SU-DHL-6 (cell line): ENCODE data around the gene GRAMD1A.

ENCODE experiments used
- H2AFZ ChIP-seq: fragments of 200-600 bp; sonication (generic); 2 replicates; pipeline ENCODE4 v1.6.1; 2014; ENCODE audit warnings: low read depth, mild to moderate bottlenecking, moderate library complexity, mixed read lengths, antibody characterized with exemption, low read length; ENCODE audit not compliant: severe bottlenecking
- H3F3A ChIP-seq: fragments of 200-600 bp; shearing (Covaris generic); 2 replicates; pipeline ENCODE4 v1.6.0; 2016; ENCODE audit warnings: antibody characterized with exemption, mild to moderate bottlenecking; ENCODE audit not compliant: insufficient read depth
- H3K27ac ChIP-seq: fragments of 200-600 bp; sonication (generic); 2 replicates; pipeline ENCODE4 v1.5.1; 2016; ENCODE audit warnings: low read depth, mild to moderate bottlenecking, low read length, moderate library complexity, mixed read lengths
- H3K27me3 ChIP-seq: fragments of 200-600 bp; sonication (generic), shearing (Covaris generic); 2 replicates; pipeline ENCODE4 v1.6.0; 2014; ENCODE audit warnings: mild to moderate bottlenecking, low read length
- H3K36me3 ChIP-seq: fragments of 200-600 bp; sonication (generic); 2 replicates; pipeline ENCODE4 v1.6.1; 2014; ENCODE audit warnings: mild to moderate bottlenecking, low read length, mixed read lengths
- H3K4me2 ChIP-seq: fragments of 300-600, 200-600 bp; shearing (Covaris generic), sonication (generic); 2 replicates; pipeline ENCODE4 v1.6.0; 2014; ENCODE audit warnings: low read length, low read depth, mild to moderate bottlenecking; ENCODE audit not compliant: poor library complexity, severe bottlenecking
- H3K4me3 ChIP-seq: fragments of 200-600 bp; sonication (generic); 2 replicates; pipeline ENCODE4 v1.5.1; 2014; ENCODE audit warnings: antibody characterized with exemption, low read length, mild to moderate bottlenecking, mixed read lengths; ENCODE audit not compliant: insufficient read depth, poor library complexity, severe bottlenecking
- H3K79me2 ChIP-seq: fragments of 200-600 bp; sonication (generic); 2 replicates; pipeline ENCODE4 v1.6.1; 2014; ENCODE audit warnings: mild to moderate bottlenecking, low read length, moderate library complexity; ENCODE audit not compliant: insufficient read depth
- H3K9ac ChIP-seq: fragments of 200-600 bp; sonication (generic); 2 replicates; pipeline ENCODE4 v1.7.0; 2014; ENCODE audit warnings: mild to moderate bottlenecking, low read length
- H3K9me2 ChIP-seq: fragments of 200-600 bp; sonication (generic); replicated peaks from 2 replicates; pipeline ENCODE4 v1.6.1; 2014; ENCODE audit warnings: low read length; ENCODE audit not compliant: insufficient read depth
- H3K9me3 ChIP-seq: fragments of 200-600 bp; sonication (generic); 2 replicates; pipeline ENCODE4 v1.6.1; 2014; ENCODE audit warnings: low read length, mixed read lengths; ENCODE audit not compliant: insufficient read depth
- H4K20me1 ChIP-seq: fragments of 200-600 bp; sonication (generic); 2 replicates; pipeline ENCODE4 v1.6.1; 2014; ENCODE audit warnings: low read depth, mild to moderate bottlenecking, antibody characterized with exemption, low read length, moderate library complexity, mixed read lengths
- EZH2phosphoT487 ChIP-seq: fragments of 200-600 bp; sonication (generic), shearing (Covaris generic); conservative IDR thresholded peaks from 2 replicates; pipeline ENCODE4 v1.6.1; 2018; ENCODE audit warnings: mild to moderate bottlenecking, antibody characterized with exemption, low read length, moderate library complexity, mixed read lengths
- TF ChIP-seq, protein P1 (sequence below): fragments of 200-600 bp; sonication (generic); IDR thresholded peaks from one replicate; pipeline ENCODE4 v1.5.1; 2017; ENCODE audit warnings: antibody characterized with exemption, mild to moderate bottlenecking, low read length, moderate library complexity; ENCODE audit not compliant: insufficient read depth, poor library complexity, severe bottlenecking

GRAMD1A gene

DNA sequence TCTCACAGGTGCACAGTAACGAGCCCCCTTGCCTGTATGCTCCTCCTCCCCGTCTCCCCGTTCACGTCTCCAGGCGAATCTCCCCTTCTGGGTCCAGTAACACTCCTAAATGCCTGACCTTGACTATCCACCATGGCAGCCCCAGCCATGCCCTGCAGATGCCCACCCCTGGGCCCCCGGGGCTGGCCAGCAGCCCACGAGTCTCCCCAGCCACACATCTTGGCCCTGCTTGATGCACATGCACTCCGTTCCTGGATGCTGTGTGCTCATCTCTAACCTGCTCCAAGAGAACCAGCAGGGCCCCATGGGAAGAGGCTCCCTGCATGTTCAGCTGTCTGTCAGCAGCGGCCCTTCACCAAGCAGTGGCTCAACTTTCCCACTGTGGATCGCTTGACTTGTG is 73.4 kb downstream of the GRAMD1A start:
- no peaks in the 10 kb centered on the region for H3K36me3 ChIP-seq
- no peaks in the 10 kb centered on the region for H3K9me2 ChIP-seq
- no peak overlapping the region for H3K27ac ChIP-seq
- H3K79me2 ChIP-seq, result no peaks in the 10 kb centered on the region
- no peak for TF ChIP-seq EZH2phosphoT487
- TF ChIP-seq, protein P1, sequence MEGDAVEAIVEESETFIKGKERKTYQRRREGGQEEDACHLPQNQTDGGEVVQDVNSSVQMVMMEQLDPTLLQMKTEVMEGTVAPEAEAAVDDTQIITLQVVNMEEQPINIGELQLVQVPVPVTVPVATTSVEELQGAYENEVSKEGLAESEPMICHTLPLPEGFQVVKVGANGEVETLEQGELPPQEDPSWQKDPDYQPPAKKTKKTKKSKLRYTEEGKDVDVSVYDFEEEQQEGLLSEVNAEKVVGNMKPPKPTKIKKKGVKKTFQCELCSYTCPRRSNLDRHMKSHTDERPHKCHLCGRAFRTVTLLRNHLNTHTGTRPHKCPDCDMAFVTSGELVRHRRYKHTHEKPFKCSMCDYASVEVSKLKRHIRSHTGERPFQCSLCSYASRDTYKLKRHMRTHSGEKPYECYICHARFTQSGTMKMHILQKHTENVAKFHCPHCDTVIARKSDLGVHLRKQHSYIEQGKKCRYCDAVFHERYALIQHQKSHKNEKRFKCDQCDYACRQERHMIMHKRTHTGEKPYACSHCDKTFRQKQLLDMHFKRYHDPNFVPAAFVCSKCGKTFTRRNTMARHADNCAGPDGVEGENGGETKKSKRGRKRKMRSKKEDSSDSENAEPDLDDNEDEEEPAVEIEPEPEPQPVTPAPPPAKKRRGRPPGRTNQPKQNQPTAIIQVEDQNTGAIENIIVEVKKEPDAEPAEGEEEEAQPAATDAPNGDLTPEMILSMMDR, result no peak
- H3F3A ChIP-seq, result 0 out of 2 replicates have a peak, but pooled peaks cover 3% of the 10 kb centered on the region
- no peak overlapping the region for H3K4me2 ChIP-seq
- H2AFZ ChIP-seq, result no peak overlapping the region
- no peaks in the 10 kb centered on the region for H3K27me3 ChIP-seq
- H3K9ac ChIP-seq, result no peak overlapping the region
- no peaks in the 10 kb centered on the region for H4K20me1 ChIP-seq
- H3K9me3 ChIP-seq, result no peaks in the 10 kb centered on the region; the same call in 1 of the 2 replicates
- no peak overlapping the region for H3K4me3 ChIP-seq

DNA sequence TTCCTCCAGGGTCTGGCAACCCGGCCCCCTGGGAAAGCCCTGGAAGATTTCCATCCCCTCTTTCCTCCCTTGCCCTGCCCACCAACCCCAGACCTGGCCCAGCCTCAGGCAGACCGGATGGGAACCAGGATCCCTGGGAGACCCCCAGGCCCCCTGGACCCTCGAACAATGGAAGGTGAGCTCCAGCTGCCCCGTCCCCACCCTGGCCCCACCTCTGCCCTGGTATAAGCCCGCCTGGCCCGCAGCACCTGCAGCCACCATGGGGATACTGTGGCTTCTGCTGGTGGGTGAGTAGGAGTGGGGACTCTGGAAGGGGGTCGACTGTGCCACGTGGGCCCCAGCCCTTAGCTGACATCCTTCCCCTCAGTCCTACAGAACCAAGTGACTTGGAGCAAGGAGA is 73.8 kb downstream of the GRAMD1A start:
- H3K9me2 ChIP-seq, result no peaks in the 10 kb centered on the region

DNA sequence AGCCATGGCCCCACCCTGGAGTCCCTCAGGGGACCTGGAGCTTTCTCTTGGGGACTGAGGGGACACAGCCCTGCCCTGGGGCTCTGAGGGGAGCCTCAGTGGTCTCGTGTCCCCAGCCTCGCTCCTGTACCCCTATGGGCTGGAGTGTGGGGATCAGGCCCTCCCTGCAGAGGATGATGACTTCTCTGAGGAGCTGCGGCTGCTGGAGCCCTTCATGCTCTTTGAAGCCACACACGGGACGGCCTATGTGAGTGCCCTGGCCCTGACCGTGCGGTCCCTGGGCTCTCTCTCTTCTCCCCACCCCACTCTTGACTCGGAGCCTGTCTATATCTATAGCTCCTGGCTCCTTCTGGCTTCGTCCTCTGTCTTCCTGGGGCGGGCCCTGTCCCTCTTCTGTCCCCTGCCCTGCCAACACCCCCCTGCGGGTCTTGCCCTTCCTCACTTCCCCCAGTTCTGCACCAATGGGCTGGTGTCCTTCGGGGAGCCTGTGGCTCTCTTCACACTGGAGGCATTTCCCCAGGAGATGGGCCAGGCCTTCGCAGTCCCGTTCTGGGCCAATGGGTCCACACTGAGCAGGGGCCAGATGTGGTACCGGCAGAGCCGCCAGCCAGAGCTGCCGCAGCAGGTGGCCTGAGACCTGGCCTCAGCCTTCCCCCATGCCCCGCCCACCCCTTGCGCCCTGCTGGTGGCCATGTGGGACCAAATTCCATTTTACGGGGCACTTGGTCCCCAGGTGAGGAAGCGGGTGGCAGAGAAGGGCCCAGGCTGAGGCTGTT is 74.5 kb downstream of the GRAMD1A start:
- Histone ChIP-seq H4K20me1 (no peaks in the 10 kb centered on the region), H3K9ac (no peak overlapping the region), H3K4me2 (no peak overlapping the region), H3K4me3 (no peak overlapping the region), H3K27me3 (no peaks in the 10 kb centered on the region), H3F3A (0 out of 2 replicates have a peak, but pooled peaks cover 3% of the 10 kb centered on the region), H2AFZ (no peak overlapping the region), H3K27ac (no peak overlapping the region), H3K79me2 (no peaks in the 10 kb centered on the region), H3K9me2 (no peaks in the 10 kb centered on the region), H3K9me3 (no peaks in the 10 kb centered on the region; the same call in 1 of the 2 replicates), H3K36me3 (no peaks in the 10 kb centered on the region)
- TF ChIP-seq, protein P1, result no peak
- TF ChIP-seq EZH2phosphoT487, result no peak

More for the DNA sequence above, 73.8 kb downstream of the GRAMD1A start:
- no peak for TF ChIP-seq EZH2phosphoT487
- TF ChIP-seq, protein P1, result no peak
- 0 out of 2 replicates have a peak, but pooled peaks cover 3% of the 10 kb centered on the region for H3F3A ChIP-seq
- H3K36me3 ChIP-seq, result no peaks in the 10 kb centered on the region
- no peak overlapping the region for H3K27ac ChIP-seq
- H3K79me2 ChIP-seq, result no peaks in the 10 kb centered on the region
- no peak overlapping the region for H3K4me2 ChIP-seq
- H3K9ac ChIP-seq, result no peak overlapping the region
- H4K20me1 ChIP-seq, result no peaks in the 10 kb centered on the region
- H3K4me3 ChIP-seq, result no peak overlapping the region
- H2AFZ ChIP-seq, result no peak overlapping the region
- H3K27me3 ChIP-seq, result no peaks in the 10 kb centered on the region
- H3K9me3 ChIP-seq, result no peaks in the 10 kb centered on the region; the same call in 1 of the 2 replicates
